Measurements from ENCODE around the gene SAG. TPM values are rescaled to one million over a fixed set of nuclear protein-coding genes. Genes with fewer than 3 reads are reported as not detected.

SAG gene
- polyA plus RNA-seq, 1 experiment: not detected

DNA sequence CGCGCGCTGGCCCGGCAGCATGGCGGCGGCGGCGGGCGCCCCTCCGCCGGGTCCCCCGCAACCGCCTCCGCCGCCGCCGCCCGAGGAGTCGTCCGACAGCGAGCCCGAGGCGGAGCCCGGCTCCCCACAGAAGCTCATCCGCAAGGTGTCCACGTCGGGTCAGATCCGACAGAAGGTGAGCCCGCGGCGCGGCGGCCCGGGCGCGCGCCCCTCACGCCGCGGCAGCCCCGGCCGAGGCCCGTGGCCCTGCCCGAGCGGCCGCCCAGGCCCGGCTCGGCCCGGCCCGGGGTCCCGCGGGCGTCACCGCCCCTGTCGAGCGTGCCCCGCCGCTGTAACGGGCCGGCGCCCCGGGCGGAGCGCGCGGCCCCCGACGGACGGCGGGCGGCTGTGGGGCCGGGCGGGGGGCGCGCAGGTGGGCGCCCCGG is 46.9 kb downstream of the SAG start:
- POLR2A ChIA-PET: no interaction called here
- CTCF ChIA-PET: interaction anchor here (1.1 to 2.2 kb wide), 9 partner anchors 11 to 100 kb away, joined by 3 to 15 read pairs (median 7); no protein-coding TSS in a partner anchor
- Histone ChIP-seq H3K27me3 (ENCODE audit: control insufficient read depth, insufficient read depth, low read length) (no peaks in the 10 kb centered on the region), H3K9me3 (ENCODE audit: control insufficient read depth, insufficient read depth, low read length) (peaks cover 8% of the 10 kb centered on the region; the same call in 1 of the 2 replicates), H3K4me3 (ENCODE audit: low read depth, low read length) (peak overlapping the region; percentile 72), H3K27ac (ENCODE audit: low read depth, low read length) (no peak overlapping the region)
- DNase-seq (ENCODE audit: low read depth, low spot score): no peak
- TF ChIP-seq CTCF (IDR thresholded peaks at IDR 0.05; ENCODE audit: low read depth, low read length): no peak

GRCh38 chr2:233354971-233355574 is 47.5 kb downstream of the SAG start:
- ChIA-PET POLR2A (no interaction called here), CTCF (interaction anchor here (1.1 to 2.2 kb wide), 4 partner anchors 11 to 89 kb away, joined by 5 to 15 read pairs (median 12); no protein-coding TSS in a partner anchor)
- H3K4me3 ChIP-seq (ENCODE audit: low read depth, low read length): peak overlapping the region; percentile 72
- no peak for DNase-seq (ENCODE audit: low read depth, low spot score)
- no peaks in the 10 kb centered on the region for H3K27me3 ChIP-seq (ENCODE audit: control insufficient read depth, insufficient read depth, low read length)
- H3K27ac ChIP-seq (ENCODE audit: low read depth, low read length): no peak overlapping the region
- peaks cover 8% of the 10 kb centered on the region; the same call in 1 of the 2 replicates for H3K9me3 ChIP-seq (ENCODE audit: control insufficient read depth, insufficient read depth, low read length)
- TF ChIP-seq CTCF (IDR thresholded peaks at IDR 0.05; ENCODE audit: low read depth, low read length): no peak

GRCh38 chr2:233355916-233356315 is 48.3 kb downstream of the SAG start:
- no peak for TF ChIP-seq CTCF (IDR thresholded peaks at IDR 0.05; ENCODE audit: low read depth, low read length)
- ChIA-PET CTCF (interaction anchor here (1.1 kb wide), 1 partner anchor 88 kb away, joined by 5 read pairs; no protein-coding TSS in a partner anchor), POLR2A (no interaction called here)
- DNase-seq (ENCODE audit: low read depth, low spot score): no peak
- H3K27me3 ChIP-seq (ENCODE audit: control insufficient read depth, insufficient read depth, low read length): no peaks in the 10 kb centered on the region
- no peak overlapping the region; the same call in 1 of the 2 replicates for H3K4me3 ChIP-seq (ENCODE audit: low read depth, low read length)
- H3K9me3 ChIP-seq (ENCODE audit: control insufficient read depth, insufficient read depth, low read length): peaks cover 8% of the 10 kb centered on the region; the same call in 1 of the 2 replicates
- H3K27ac ChIP-seq (ENCODE audit: low read depth, low read length): no peak overlapping the region

- Histone ChIP-seq H3K9me3 (ENCODE audit: control insufficient read depth, insufficient read depth, low read length) (peaks cover 8% of the 10 kb centered on the region; the same call in 1 of the 2 replicates), H3K4me3 (ENCODE audit: low read depth, low read length) (no peak overlapping the region), H3K27ac (ENCODE audit: low read depth, low read length) (no peak overlapping the region), H3K27me3 (ENCODE audit: control insufficient read depth, insufficient read depth, low read length) (no peaks in the 10 kb centered on the region)
- DNase-seq (ENCODE audit: low read depth, low spot score): no peak
- POLR2A ChIA-PET: interaction anchor here (1.0 kb wide), 1 partner anchor 73 kb away, joined by 6 read pairs; no protein-coding TSS in a partner anchor
- TF ChIP-seq CTCF (IDR thresholded peaks at IDR 0.05; ENCODE audit: low read depth, low read length): no peak
- CTCF ChIA-PET: interaction anchor here (0.6 to 0.8 kb wide), 2 partner anchors 87 to 109 kb away, joined by 3 to 4 read pairs; no protein-coding TSS in a partner anchor
Measured at GRCh38 chr2:233356546-233357308, 49.1 kb downstream of the SAG start.

GRCh38 chr2:233358335-233358734 is 50.7 kb downstream of the SAG start:
- no peaks in the 10 kb centered on the region for H3K27me3 ChIP-seq (ENCODE audit: control insufficient read depth, insufficient read depth, low read length)
- H3K9me3 ChIP-seq (ENCODE audit: control insufficient read depth, insufficient read depth, low read length): no peaks in the 10 kb centered on the region
- DNase-seq (ENCODE audit: low read depth, low spot score): no peak
- no peak overlapping the region for H3K27ac ChIP-seq (ENCODE audit: low read depth, low read length)
- ChIA-PET POLR2A (no interaction called here), CTCF (no interaction called here)
- H3K4me3 ChIP-seq (ENCODE audit: low read depth, low read length): no peak overlapping the region
- TF ChIP-seq CTCF (IDR thresholded peaks at IDR 0.05; ENCODE audit: low read depth, low read length): no peak
